OCI-LY1 (cell line): ENCODE measurements around the gene CD40LG.

Experiments used
- H2AFZ ChIP-seq: fragments of 200-600 bp; sonication (generic), shearing (Covaris generic); 2 replicates; pipeline ENCODE4 v1.6.0; 2014; ENCODE audit warnings: antibody characterized with exemption, mild to moderate bottlenecking, low read length
- H3F3A ChIP-seq: fragments of 200-600 bp; sonication (generic), shearing (Covaris generic); 2 replicates; pipeline ENCODE4 v1.6.0; 2014; ENCODE audit warnings: mild to moderate bottlenecking, antibody characterized with exemption, low read length, moderate library complexity; ENCODE audit not compliant: insufficient read depth
- H3K27ac ChIP-seq: fragments of 200-600 bp; sonication (generic); 2 replicates; pipeline ENCODE4 v1.5.1; 2014; ENCODE audit warnings: low read length, mixed run types, mild to moderate bottlenecking, low read depth; ENCODE audit not compliant: poor library complexity, severe bottlenecking
- H3K27me3 ChIP-seq: fragments of 200-600 bp; sonication (generic); 2 replicates; pipeline ENCODE4 v1.6.0; 2014; ENCODE audit warnings: antibody characterized with exemption, mild to moderate bottlenecking, low read length, moderate library complexity; ENCODE audit not compliant: insufficient read depth
- H3K36me3 ChIP-seq: fragments of 200-600 bp; sonication (generic); 2 replicates; pipeline ENCODE4 v1.6.1; 2014; ENCODE audit warnings: mild to moderate bottlenecking, antibody characterized with exemption, low read length, moderate library complexity, mixed read lengths; ENCODE audit not compliant: insufficient read depth
- H3K4me1 ChIP-seq: fragments of 200-600 bp; sonication (generic); 2 replicates; pipeline ENCODE4 v1.5.1; 2014; ENCODE audit warnings: mild to moderate bottlenecking, low read length, moderate library complexity; ENCODE audit not compliant: insufficient read depth, severe bottlenecking
- H3K4me2 ChIP-seq: fragments of 200-600 bp; sonication (generic), shearing (Covaris generic); 2 replicates; pipeline ENCODE4 v1.6.1; 2014; ENCODE audit warnings: low read length
- H3K4me3 ChIP-seq: fragments of 200-600 bp; sonication (generic); 2 replicates; pipeline ENCODE4 v1.5.1; 2014; ENCODE audit warnings: low read length, low read depth, mild to moderate bottlenecking, mixed read lengths; ENCODE audit not compliant: poor library complexity, severe bottlenecking
- H3K79me2 ChIP-seq: fragments of 200-600 bp; shearing (Covaris generic); 2 replicates; pipeline ENCODE4 v1.6.1; 2016; ENCODE audit warnings: mixed run types, low read length, mixed read lengths; ENCODE audit not compliant: insufficient read depth
- H3K9ac ChIP-seq: fragments of 200-600 bp; sonication (generic), shearing (Covaris generic); 2 replicates; pipeline ENCODE4 v1.6.1; 2014; ENCODE audit warnings: mild to moderate bottlenecking, low read length, mixed read lengths
- H3K9me2 ChIP-seq: fragments of 200-600 bp; sonication (generic), shearing (Covaris generic); 2 replicates; pipeline ENCODE4 v1.6.1; 2014; ENCODE audit warnings: low read depth, mild to moderate bottlenecking, low read length, mixed read lengths
- H3K9me3 ChIP-seq: fragments of 200-600 bp; shearing (Covaris generic); 2 replicates; pipeline ENCODE4 v1.6.1; 2014; ENCODE audit warnings: low read length, mixed read lengths
- H4K20me1 ChIP-seq: fragments of 200-600 bp; sonication (generic), shearing (Covaris generic); 2 replicates; pipeline ENCODE4 v1.6.0; 2016; ENCODE audit warnings: mild to moderate bottlenecking, low read length; ENCODE audit not compliant: insufficient read depth
- EZH2 ChIP-seq: fragments of 200-600 bp; sonication (generic), shearing (Covaris generic); IDR thresholded peaks from 2 replicates; pipeline ENCODE4 v1.8.0; 2017; ENCODE audit warnings: borderline replicate concordance, mixed run types, mild to moderate bottlenecking, antibody characterized with exemption, low read length, moderate library complexity, mixed read lengths
- TF ChIP-seq, protein P1 (sequence below): fragments of 200-600 bp; sonication (generic), shearing (Covaris generic); IDR thresholded peaks from 2 replicates; pipeline ENCODE4 v1.5.1; 2017; ENCODE audit warnings: mild to moderate bottlenecking, antibody characterized with exemption, low read length, moderate library complexity, mixed read lengths

CD40LG gene

DNA sequence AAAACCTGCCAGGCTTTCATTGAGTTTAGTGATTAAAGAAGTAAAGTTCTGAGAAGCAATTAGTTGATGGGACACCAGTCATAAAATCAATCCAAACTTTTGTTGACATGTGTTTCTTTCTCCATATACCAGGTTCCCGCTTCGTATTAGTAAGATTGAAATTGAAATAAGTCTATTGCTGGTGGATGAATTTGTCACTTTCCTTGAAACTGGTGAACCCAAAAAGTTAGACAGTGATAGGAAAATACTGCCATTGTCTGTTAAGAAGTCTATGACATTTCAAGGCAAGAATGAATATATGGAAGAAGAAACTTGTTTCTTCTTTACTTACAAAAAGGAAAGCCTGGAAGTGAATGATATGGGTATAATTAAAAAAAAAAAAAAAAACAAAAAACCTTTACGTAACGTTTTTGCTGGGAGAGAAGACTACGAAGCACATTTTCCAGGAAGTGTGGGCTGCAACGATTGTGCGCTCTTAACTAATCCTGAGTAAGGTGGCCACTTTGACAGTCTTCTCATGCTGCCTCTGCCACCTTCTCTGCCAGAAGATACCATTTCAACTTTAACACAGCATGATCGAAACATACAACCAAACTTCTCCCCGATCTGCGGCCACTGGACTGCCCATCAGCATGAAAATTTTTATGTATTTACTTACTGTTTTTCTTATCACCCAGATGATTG is at the start of gene CD40LG:
CD40LG (plus strand) TSS at position 482 of the 684 bp plus-strand sequence; CDS start at position 573, 91 bp downstream.
- Histone ChIP-seq H2AFZ (no peak within 1 kb of the TSS), H3K9me3 (no peaks in the 10 kb centered on the region), H3K9me2 (no peaks in the 10 kb centered on the region), H3K4me3 (no peak within 1 kb of the TSS), H4K20me1 (no peaks in the 10 kb centered on the region), H3K4me2 (no peak within 1 kb of the TSS), H3K27me3 (no peaks in the 10 kb centered on the region), H3K79me2 (no peaks in the 10 kb centered on the region), H3K4me1 (no peaks in the 10 kb centered on the region), H3K9ac (no peak within 1 kb of the TSS), H3F3A (no peaks in the 10 kb centered on the region), H3K36me3 (no peaks in the 10 kb centered on the region), H3K27ac (no peak within 1 kb of the TSS)
- no peak for TF ChIP-seq EZH2
- TF ChIP-seq, protein P1, sequence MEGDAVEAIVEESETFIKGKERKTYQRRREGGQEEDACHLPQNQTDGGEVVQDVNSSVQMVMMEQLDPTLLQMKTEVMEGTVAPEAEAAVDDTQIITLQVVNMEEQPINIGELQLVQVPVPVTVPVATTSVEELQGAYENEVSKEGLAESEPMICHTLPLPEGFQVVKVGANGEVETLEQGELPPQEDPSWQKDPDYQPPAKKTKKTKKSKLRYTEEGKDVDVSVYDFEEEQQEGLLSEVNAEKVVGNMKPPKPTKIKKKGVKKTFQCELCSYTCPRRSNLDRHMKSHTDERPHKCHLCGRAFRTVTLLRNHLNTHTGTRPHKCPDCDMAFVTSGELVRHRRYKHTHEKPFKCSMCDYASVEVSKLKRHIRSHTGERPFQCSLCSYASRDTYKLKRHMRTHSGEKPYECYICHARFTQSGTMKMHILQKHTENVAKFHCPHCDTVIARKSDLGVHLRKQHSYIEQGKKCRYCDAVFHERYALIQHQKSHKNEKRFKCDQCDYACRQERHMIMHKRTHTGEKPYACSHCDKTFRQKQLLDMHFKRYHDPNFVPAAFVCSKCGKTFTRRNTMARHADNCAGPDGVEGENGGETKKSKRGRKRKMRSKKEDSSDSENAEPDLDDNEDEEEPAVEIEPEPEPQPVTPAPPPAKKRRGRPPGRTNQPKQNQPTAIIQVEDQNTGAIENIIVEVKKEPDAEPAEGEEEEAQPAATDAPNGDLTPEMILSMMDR: no peak

DNA sequence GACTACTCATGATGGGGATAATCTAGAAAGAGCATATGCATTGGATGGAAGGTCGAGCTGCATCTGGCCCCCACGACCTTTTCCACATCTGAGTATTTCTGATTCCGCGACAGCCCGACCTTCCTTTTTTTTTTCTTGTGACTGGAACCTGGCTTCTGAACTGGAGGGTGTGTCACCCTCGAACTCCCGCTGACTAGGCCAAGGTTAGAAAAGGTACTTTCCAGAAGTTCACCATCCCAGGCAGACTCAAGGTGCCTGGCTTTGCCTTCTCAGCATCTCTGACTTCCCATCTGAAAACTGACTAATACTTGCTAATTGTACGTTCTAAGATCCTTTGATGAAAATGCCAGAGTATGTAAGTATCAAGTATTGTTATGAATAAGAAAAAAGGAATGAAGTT is 49.3 kb upstream of the CD40LG start:
- H3K4me1 ChIP-seq: no peaks in the 10 kb centered on the region
- H3K36me3 ChIP-seq: no peaks in the 10 kb centered on the region
- H3K9ac ChIP-seq: no peak overlapping the region
- TF ChIP-seq, protein P1: no peak
- TF ChIP-seq EZH2: no peak
- no peak overlapping the region for H3K27ac ChIP-seq
- no peaks in the 10 kb centered on the region for H4K20me1 ChIP-seq
- no peaks in the 10 kb centered on the region for H3K9me3 ChIP-seq
- no peaks in the 10 kb centered on the region for H3K9me2 ChIP-seq
- no peaks in the 10 kb centered on the region for H3K27me3 ChIP-seq
- H3K4me3 ChIP-seq: no peak overlapping the region
- H3K79me2 ChIP-seq: no peaks in the 10 kb centered on the region
- no peak overlapping the region for H2AFZ ChIP-seq
- H3K4me2 ChIP-seq: no peak overlapping the region
- no peaks in the 10 kb centered on the region for H3F3A ChIP-seq

DNA sequence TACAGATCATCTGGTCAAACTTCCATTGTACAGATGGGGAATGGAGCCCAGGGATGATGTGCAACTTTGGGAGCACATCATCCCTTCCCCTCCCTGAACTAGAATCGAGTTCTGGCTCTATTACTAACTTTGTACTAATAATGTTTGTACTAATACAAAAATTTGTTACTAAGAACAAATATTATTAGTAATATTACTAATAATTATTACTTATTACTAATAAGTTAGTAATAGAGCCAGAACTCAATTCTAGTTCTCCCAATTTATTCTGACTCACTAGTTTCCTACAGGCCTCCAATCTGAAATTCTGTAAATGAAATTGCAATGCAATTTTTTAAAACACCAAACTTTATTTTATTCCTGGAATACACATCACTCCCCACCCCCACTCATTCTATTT is 47.9 kb upstream of the CD40LG start:
- Histone ChIP-seq H3K4me2 (no peak overlapping the region), H3K4me3 (no peak overlapping the region), H3K9ac (no peak overlapping the region), H3K9me3 (no peaks in the 10 kb centered on the region), H3K36me3 (no peaks in the 10 kb centered on the region), H3K27ac (no peak overlapping the region), H3K9me2 (no peaks in the 10 kb centered on the region), H3K27me3 (no peaks in the 10 kb centered on the region), H3K79me2 (no peaks in the 10 kb centered on the region), H2AFZ (no peak overlapping the region), H3K4me1 (no peaks in the 10 kb centered on the region), H3F3A (no peaks in the 10 kb centered on the region), H4K20me1 (no peaks in the 10 kb centered on the region)
- no peak for TF ChIP-seq EZH2
- TF ChIP-seq, protein P1: no peak
